Keratinocyte (primary cell): Measurements from ENCODE around the gene FUT7.

ENCODE experiments used
- CTCF ChIP-seq, 3 experiments: IDR thresholded peaks in 1 of 3; conservative IDR thresholded peaks in 1 of 3; optimal IDR thresholded peaks in 1 of 3; 2 replicates in 2 of 3; 3 replicates in 1 of 3; pipeline versions ENCODE3 to v1.5.1; 2011; ENCODE audit warnings: low read length in 3 of 3, mild to moderate bottlenecking in 3 of 3, moderate library complexity in 2 of 3, control low read depth in 1 of 3, inconsistent platforms in 1 of 3; ENCODE audit not compliant: insufficient read depth in 2 of 3; ENCODE audit errors: extremely low read depth in 1 of 3
- EZH2 ChIP-seq: IDR thresholded peaks from one replicate; pipeline ENCODE4 v1.6.1; 2012; ENCODE audit warnings: inconsistent platforms, mild to moderate bottlenecking, low read length, moderate library complexity

GRCh38 chr9:137012694-137013570 is 19.0 kb downstream of the FUT7 start:
- TF ChIP-seq CTCF (optimal IDR thresholded peaks at IDR 0.05 in 1 of 3, IDR thresholded peaks at IDR 0.05 in 1 of 3, conservative IDR thresholded peaks at IDR 0.05 in 1 of 3; ENCODE audit: extremely low read depth in 1 of 3, insufficient read depth in 2 of 3, low read length in 3 of 3) (no peak), EZH2 (no peak)
